Peyer's patch (tissue), 4 donors: ENCODE data around the gene KCTD13. TPM values are rescaled to one million over a fixed set of nuclear protein-coding genes. Genes with fewer than 3 reads are reported as not detected.

Source experiments
- DNase-seq, 3 donors: peaks; one replicate each; pipeline ENCODE4 v3.0.0-alpha.2; 2017 to 2019
- H3K27ac ChIP-seq, 4 donors: fragments of 200-600 bp; sonication (generic); one replicate each; pipeline ENCODE4 v1.5.1; 2016 to 2019
- H3K27me3 ChIP-seq, 2 donors: fragments of 200-600 bp; sonication (generic); one replicate each; pipeline ENCODE4 v1.5.1; 2019
- H3K36me3 ChIP-seq, 3 donors: fragments of 200-600 bp; sonication (generic); one replicate each; pipeline ENCODE4 v1.5.1; 2016 to 2019
- H3K4me1 ChIP-seq, 4 donors: fragments of 200-600 bp; sonication (generic); one replicate each; pipeline ENCODE4 v1.5.1; 2016 to 2019
- H3K4me3 ChIP-seq, 4 donors: fragments of 200-600 bp; sonication (generic); 1 replicate in 3 of 4; 2 replicates in 1 of 4; pipeline ENCODE4 v1.5.1; 2016 to 2019; ENCODE audit warnings: mild to moderate bottlenecking in 1 of 4
- H3K9me3 ChIP-seq, 4 donors: fragments of 200-600 bp; sonication (generic); one replicate each; pipeline ENCODE4 v1.5.1; 2016 to 2019; ENCODE audit warnings: mild to moderate bottlenecking in 1 of 4
- POLR2A ChIP-seq, 2 donors: fragments of 450-650 bp; IDR thresholded peaks; one replicate each; pipeline ENCODE4 v1.5.1; 2017; ENCODE audit warnings: antibody characterized with exemption in 2 of 2, mild to moderate bottlenecking in 2 of 2, moderate library complexity in 2 of 2
- total RNA-seq, 4 donors: library from RNA; depleted of rRNA; stranded (reverse); fragments of >200 nt; gene quantifications; one replicate each; pipeline ENCODE4 v1.1.0, GENCODE V29; 2016
- TF ChIP-seq, protein P1 (sequence below), 6 experiments: fragments of 450-650 bp in 4 of 6; fragments of 200-600 bp in 2 of 6; sonication (generic) in 1 of 6; IDR thresholded peaks; one replicate each; pipeline ENCODE4 v1.5.1; 2017 to 2019; ENCODE audit warnings: antibody characterized with exemption in 6 of 6, mild to moderate bottlenecking in 3 of 6, moderate library complexity in 1 of 6

KCTD13 gene
- total RNA-seq, 4 donors from 2014 or later, result 38.8 to 98.1 (median 48.7) TPM

DNA sequence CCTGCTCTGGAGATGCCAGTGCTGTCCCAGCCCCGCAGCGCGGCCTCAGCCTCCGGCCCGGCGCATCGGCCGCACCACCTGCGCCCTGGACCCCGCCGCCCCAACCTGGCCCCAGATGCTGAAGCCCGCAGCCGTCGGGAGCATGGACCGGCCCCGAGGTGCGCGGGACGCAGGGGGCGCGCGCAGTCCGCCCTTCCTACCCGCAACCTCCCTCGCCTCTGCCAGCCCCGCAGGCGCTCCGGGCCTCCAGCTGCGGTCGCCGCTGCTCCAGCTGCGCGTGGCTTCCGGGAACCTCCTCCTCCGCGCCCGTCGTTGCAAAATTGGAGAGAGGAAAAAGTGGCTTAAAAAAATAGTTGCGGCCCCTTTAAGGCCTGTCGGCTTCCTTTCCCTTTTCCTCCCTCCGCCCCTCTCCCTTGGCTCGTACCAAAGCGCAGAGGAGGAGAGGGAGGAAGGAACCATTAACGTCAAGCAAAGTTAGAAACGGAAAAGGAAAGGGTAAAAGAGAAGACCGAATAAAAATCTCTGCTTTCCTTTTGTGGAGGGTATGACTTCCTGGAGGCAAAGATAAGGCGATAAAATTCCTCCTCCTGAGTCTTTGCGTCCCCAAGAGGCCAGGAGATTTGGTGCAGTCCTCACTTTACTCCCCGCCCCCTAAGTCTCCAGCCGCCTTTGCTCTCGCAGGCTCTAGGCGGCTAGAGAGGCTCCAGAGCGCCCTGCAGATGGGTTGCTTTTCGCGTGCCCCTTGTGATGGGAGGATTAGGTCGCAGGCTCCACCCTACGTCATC, 63.0 kb downstream of the KCTD13 start, which contains the start of gene CDIPT:
Gene CDIPT, minus strand, starts transcription at position 343 of the 785 bp plus-strand sequence. CDS start 369 bp downstream, outside the sequence.
- H3K27ac ChIP-seq, result peak within 1 kb of the TSS; percentile 82 to 96 (median 89)

GRCh38 chr16:29862383-29862883, 63.6 kb downstream of the KCTD13 start:
- H3K4me1 ChIP-seq, result peaks cover 6 to 19% (median 8%) of the 10 kb centered on the region in 4 donors
- DNase-seq, result peak; percentile 20 to 67 (median 62)
- H3K9me3 ChIP-seq, result no peaks in the 10 kb centered on the region
- peaks cover 0 to 33% (median 0%) of the 10 kb centered on the region in 3 donors for H3K36me3 ChIP-seq
- no peaks in the 10 kb centered on the region for H3K27me3 ChIP-seq
- peak overlapping the region; percentile 94 to 99 (median 98) for H3K4me3 ChIP-seq
- peak overlapping the region; percentile 82 to 96 (median 89) for H3K27ac ChIP-seq
- TF ChIP-seq, protein P1, sequence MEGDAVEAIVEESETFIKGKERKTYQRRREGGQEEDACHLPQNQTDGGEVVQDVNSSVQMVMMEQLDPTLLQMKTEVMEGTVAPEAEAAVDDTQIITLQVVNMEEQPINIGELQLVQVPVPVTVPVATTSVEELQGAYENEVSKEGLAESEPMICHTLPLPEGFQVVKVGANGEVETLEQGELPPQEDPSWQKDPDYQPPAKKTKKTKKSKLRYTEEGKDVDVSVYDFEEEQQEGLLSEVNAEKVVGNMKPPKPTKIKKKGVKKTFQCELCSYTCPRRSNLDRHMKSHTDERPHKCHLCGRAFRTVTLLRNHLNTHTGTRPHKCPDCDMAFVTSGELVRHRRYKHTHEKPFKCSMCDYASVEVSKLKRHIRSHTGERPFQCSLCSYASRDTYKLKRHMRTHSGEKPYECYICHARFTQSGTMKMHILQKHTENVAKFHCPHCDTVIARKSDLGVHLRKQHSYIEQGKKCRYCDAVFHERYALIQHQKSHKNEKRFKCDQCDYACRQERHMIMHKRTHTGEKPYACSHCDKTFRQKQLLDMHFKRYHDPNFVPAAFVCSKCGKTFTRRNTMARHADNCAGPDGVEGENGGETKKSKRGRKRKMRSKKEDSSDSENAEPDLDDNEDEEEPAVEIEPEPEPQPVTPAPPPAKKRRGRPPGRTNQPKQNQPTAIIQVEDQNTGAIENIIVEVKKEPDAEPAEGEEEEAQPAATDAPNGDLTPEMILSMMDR (IDR thresholded peaks at IDR 0.05), result peak in 2 of 6 experiments; percentile 11 to 28
- TF ChIP-seq POLR2A (IDR thresholded peaks at IDR 0.05), result no peak

More for the DNA sequence above, 63.0 kb downstream of the KCTD13 start, which contains the start of gene CDIPT:
- Histone ChIP-seq H3K27me3 (no peaks in the 10 kb centered on the region), H3K4me3 (peak within 1 kb of the TSS; percentile 94 to 99 (median 98)), H3K36me3 (peaks cover 0 to 33% (median 0%) of the 10 kb centered on the region in 3 donors), H3K9me3 (no peaks in the 10 kb centered on the region), H3K4me1 (peaks cover 6 to 19% (median 8%) of the 10 kb centered on the region in 4 donors)
- peak in 1 of 2 donors; percentile 38 for TF ChIP-seq POLR2A (IDR thresholded peaks at IDR 0.05)
- TF ChIP-seq, protein P1 (IDR thresholded peaks at IDR 0.05), result peak in 5 of 6 experiments; percentile 26 to 79 (median 71)
- DNase-seq, result peak; percentile 90 to 97 (median 91)

DNA sequence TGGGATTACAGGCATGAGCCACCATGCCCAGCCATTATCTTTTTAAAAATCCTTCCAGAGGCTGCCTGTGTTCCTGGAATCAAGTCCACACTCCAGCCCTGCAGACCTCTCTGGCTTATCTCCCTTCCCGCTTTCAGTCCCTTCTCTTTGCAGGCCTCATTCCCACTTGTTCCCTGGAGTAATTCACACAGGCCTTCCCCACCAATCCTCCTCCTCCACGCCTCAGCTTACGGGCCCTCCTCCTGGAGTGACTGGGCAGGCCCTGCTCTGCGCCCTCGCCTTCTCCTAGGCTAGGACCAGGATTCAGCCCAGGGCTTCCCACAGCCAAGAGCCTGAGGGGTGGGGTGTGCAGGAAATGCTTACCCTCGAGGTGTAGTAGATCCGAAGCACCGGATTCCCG, 65.8 kb downstream of the KCTD13 start:
- DNase-seq, result no peak
- Histone ChIP-seq H3K27ac (no peak overlapping the region), H3K27me3 (no peaks in the 10 kb centered on the region), H3K4me3 (no peak overlapping the region), H3K4me1 (peaks cover 6 to 19% (median 8%) of the 10 kb centered on the region in 4 donors), H3K9me3 (no peaks in the 10 kb centered on the region), H3K36me3 (peaks cover 0 to 33% (median 0%) of the 10 kb centered on the region in 3 donors)
- TF ChIP-seq, protein P1 (IDR thresholded peaks at IDR 0.05), result no peak
- no peak for TF ChIP-seq POLR2A (IDR thresholded peaks at IDR 0.05)

DNA sequence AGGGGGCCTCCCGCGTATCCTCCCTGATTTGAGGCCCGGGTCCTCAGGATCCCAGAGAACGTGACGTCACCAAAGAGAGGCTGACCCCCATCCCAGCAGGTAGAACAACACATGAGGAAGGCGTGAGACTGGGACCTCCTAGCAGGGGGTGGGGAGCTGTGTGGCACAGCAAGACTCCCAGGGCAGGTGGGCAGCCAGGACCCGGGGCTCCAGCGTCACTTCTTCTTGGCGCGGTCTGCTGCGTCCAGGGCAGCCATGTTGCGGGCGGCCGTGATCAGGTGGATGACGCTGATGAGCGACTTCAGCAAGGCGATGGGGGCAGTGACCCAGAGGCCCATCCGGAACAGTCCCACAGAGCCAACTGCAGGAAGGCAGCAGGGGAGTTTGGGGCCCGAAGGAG, 67.1 kb downstream of the KCTD13 start:
- Histone ChIP-seq H3K36me3 (peaks cover 0 to 33% (median 0%) of the 10 kb centered on the region in 3 donors), H3K9me3 (no peaks in the 10 kb centered on the region), H3K4me1 (peaks cover 6 to 19% (median 8%) of the 10 kb centered on the region in 4 donors), H3K27ac (no peak overlapping the region), H3K27me3 (no peaks in the 10 kb centered on the region), H3K4me3 (no peak overlapping the region)
- TF ChIP-seq, protein P1 (IDR thresholded peaks at IDR 0.05), result no peak
- no peak for DNase-seq

DNA sequence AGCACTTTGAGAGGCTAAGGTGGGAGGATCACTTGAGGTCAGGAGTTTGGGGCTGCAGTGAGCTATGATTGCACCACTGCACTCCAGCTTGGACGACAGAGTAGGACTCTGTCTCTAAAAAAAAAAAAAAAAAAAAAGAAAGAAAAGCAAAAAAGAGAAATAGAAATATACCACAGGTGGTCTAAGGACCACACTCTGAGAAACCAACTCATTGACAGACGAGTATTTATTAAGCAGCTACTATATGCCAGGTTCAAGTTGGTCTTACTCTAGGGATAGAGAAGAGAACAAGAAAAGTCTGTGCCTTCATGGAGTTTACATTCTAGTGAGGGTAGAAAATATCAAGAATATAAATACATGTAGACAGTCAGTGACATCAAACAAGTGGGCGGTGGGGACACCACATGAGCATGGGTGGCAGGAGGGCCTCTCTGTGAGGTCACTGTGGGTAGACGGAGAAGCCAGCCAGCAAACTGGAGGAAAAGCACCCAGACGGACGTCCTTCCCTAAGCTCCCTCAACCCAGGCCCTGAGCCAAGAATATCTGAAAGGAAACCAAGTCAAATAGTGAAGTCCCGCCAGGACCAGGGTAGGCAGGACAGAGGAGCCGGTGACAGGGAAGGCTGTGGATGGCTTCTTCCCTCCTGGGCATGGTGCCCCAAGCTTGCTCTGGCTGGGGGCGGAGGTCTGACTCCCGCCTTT, 67.7 kb downstream of the KCTD13 start:
- peaks cover 0 to 33% (median 0%) of the 10 kb centered on the region in 3 donors for H3K36me3 ChIP-seq
- H3K4me3 ChIP-seq, result no peak overlapping the region
- no peak for TF ChIP-seq POLR2A (IDR thresholded peaks at IDR 0.05)
- TF ChIP-seq, protein P1 (IDR thresholded peaks at IDR 0.05), result no peak
- no peak overlapping the region for H3K27ac ChIP-seq
- no peaks in the 10 kb centered on the region for H3K27me3 ChIP-seq
- peaks cover 6 to 16% (median 8%) of the 10 kb centered on the region in 4 donors for H3K4me1 ChIP-seq
- DNase-seq, result no peak
- no peaks in the 10 kb centered on the region for H3K9me3 ChIP-seq
